ENCODE measurements around the gene MAMDC4.
"Not testable (repeated sequence)": the region's sequence is repeated elsewhere in the genome, so short reads cannot be mapped to it uniquely, and the experiment has no call there.

Gene MAMDC4

GRCh38 chr9:136829981-136830885 is 21.9 kb upstream of the MAMDC4 start:
- no peak for TF ChIP-seq CTCF (IDR thresholded peaks at IDR 0.05; ENCODE audit: low read depth, low read length, missing control alignments)
- H3K4me3 ChIP-seq (ENCODE audit: low read depth, low read length) = no peak overlapping the region
- in situ Hi-C loops (cut with HindIII; ENCODE audit: low sequenced_read_pairs) = no loop called here
- DNase-seq (ENCODE audit: low read depth) = no peak

- in situ Hi-C loops (cut with HindIII; ENCODE audit: low sequenced_read_pairs) = no loop called here
- no peak for DNase-seq (ENCODE audit: low read depth)
- no peak for TF ChIP-seq CTCF (IDR thresholded peaks at IDR 0.05; ENCODE audit: low read depth, low read length, missing control alignments)
- H3K4me3 ChIP-seq (ENCODE audit: low read depth, low read length) = no peak overlapping the region
Observed at GRCh38 chr9:136831002-136831719, 21.0 kb upstream of the MAMDC4 start.

- no peak for TF ChIP-seq CTCF (IDR thresholded peaks at IDR 0.05; ENCODE audit: low read depth, low read length, missing control alignments)
- no peak overlapping the region for H3K4me3 ChIP-seq (ENCODE audit: low read depth, low read length)
- in situ Hi-C loops (cut with HindIII; ENCODE audit: low sequenced_read_pairs) = no loop called here
- DNase-seq (ENCODE audit: low read depth) = no peak
Observed at GRCh38 chr9:136831720-136832104, 20.4 kb upstream of the MAMDC4 start.

- H3K4me3 ChIP-seq (ENCODE audit: low read depth, low read length) = no peak overlapping the region
Observed at GRCh38 chr9:136832581-136832980, 19.6 kb upstream of the MAMDC4 start.

GRCh38 chr9:136833381-136834048 is 18.6 kb upstream of the MAMDC4 start:
- in situ Hi-C loops (cut with HindIII; ENCODE audit: low sequenced_read_pairs); DNase-seq (ENCODE audit: low read depth): not testable (repeated sequence)

More at GRCh38 chr9:136832581-136832980, 19.6 kb upstream of the MAMDC4 start:
- no peak for DNase-seq (ENCODE audit: low read depth)
- no peak for TF ChIP-seq CTCF (IDR thresholded peaks at IDR 0.05; ENCODE audit: low read depth, low read length, missing control alignments)
- in situ Hi-C loops (cut with HindIII; ENCODE audit: low sequenced_read_pairs) = no loop called here

GRCh38 chr9:136835162-136835931 is 16.8 kb upstream of the MAMDC4 start:
- in situ Hi-C loops (cut with HindIII; ENCODE audit: low sequenced_read_pairs) = no loop called here
- H3K4me3 ChIP-seq (ENCODE audit: low read depth, low read length) = no peak overlapping the region
- no peak for TF ChIP-seq CTCF (IDR thresholded peaks at IDR 0.05; ENCODE audit: low read depth, low read length, missing control alignments)

More at GRCh38 chr9:136833381-136834048, 18.6 kb upstream of the MAMDC4 start:
- H3K4me3 ChIP-seq (ENCODE audit: low read depth, low read length) = not testable (repeated sequence)

More at GRCh38 chr9:136835162-136835931, 16.8 kb upstream of the MAMDC4 start:
- no peak for DNase-seq (ENCODE audit: low read depth)
